DMS 273 (cell line): Measurements from ENCODE around the gene RASGRF1.
A peak's percentile ranks its signal among the peaks of the same experiment; 100 is the strongest.
"Not testable (repeated sequence)": the region's sequence is repeated elsewhere in the genome, so short reads cannot be mapped to it uniquely, and the experiment has no call there.

ENCODE experiments used
- DNase-seq: peaks from one replicate; lab custom pipeline; 2025; ENCODE audit not compliant: unreplicated experiment; lab: John Stamatoyannopoulos, UW

Gene RASGRF1

DNA sequence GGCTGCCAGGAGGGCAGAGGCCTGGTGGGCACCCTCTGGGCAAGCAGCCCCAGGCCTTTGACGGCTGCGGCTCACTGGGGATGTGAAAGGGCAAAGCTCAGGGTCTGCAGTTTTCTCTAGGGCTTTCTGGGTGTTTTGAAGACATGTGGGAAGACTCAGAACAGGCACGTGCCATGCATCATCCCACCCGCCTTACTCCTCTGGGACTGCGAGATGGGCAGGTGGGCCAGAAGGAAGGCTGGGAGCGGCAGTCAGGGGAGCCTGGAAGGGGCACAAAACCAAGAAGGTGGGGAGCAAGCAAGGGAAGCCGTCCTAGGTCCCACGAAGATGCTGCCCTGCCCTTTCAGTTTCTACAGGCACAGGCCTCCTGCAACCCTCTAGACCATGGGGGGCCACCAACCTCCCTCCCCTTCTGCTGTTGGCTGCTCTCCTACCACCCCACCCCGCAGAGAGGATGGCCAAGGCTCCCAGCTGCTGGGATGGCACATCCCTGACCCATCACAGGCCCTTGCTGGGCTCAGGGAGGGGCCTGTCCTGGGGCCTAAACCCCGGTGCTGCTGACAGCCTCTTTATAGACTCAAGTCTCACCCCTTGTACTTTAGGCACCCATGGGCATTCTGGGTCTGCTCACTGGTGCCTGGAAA is 73.9 kb downstream of the RASGRF1 start:
- DNase-seq: no peak

DNA sequence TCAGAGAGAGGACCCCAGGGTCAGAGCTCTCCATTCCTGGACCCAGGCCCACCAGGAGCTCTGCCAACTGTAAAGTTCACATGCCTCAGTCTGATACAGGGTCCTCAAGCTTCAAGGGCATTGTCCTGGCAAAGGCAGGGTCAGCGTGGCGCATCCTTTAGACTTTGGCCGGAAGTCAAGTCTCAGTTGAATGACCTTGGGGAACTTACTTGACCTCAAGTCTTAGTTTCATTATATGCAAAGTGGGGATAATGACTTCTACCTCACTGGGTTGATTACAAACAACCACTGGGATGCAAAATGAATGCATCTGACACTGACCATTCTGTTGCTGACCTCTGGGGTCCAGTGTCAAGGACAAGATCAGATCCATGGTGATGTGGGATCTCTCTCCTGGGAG is 75.2 kb downstream of the RASGRF1 start:
- DNase-seq: no peak

DNA sequence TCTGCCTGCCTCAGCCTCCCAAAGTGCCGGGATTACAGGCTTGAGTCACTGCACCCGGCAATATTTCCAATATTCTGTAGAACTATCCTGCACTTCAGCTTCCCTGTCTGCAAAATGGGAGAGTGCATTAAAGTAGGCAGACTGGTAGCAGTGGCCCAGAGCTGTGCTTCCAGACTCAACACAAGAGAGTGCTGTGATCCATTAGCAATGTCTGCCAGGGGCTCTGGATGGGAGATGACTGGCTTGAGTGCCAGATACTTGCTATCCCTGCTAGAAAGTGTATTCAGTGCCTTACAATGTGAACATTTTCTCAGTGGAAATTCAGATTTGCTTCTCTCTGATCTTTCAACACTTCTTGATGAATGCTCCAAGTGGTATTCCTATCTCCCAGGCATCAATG is 80.3 kb downstream of the RASGRF1 start:
- no peak for DNase-seq

DNA sequence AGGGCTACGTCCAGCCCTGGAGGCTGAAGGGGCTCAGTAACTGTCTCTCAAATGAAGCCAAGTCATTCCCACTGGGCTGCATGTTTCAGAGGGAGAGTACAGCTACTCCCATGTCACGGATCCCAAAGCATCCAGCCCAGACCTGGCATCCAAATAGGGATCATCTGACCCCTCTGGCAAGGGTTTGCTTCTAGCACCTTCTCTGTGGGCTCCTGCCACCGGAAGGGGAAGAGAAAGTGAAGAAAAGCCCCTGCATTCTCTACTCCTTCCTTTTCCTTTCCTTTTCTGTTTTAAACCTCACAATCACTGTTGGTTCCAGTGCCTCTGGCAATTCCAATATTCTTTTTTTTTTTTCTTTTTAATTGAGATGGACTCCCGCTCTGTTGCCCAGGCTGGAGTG is 81.2 kb downstream of the RASGRF1 start:
- DNase-seq: no peak

DNA sequence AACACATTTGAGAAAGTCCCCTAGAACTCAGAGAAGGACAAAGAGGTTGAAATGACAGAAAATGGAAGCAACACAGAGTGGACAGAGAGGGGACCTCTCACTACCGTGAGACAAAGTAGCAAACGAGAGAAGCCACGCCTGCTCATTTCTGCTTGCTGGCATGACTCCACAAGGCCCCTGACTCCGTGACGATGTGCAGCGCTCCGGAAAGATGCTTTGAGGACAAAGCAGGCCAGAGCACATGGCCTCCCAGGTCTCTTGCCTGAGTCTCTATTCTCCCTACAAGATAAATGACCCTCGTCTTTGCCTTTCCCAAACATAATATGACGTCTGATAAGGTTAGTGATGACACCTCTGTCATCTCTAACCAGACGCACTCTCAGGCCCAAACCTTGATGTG is 81.9 kb downstream of the RASGRF1 start:
- DNase-seq: no peak

DNA sequence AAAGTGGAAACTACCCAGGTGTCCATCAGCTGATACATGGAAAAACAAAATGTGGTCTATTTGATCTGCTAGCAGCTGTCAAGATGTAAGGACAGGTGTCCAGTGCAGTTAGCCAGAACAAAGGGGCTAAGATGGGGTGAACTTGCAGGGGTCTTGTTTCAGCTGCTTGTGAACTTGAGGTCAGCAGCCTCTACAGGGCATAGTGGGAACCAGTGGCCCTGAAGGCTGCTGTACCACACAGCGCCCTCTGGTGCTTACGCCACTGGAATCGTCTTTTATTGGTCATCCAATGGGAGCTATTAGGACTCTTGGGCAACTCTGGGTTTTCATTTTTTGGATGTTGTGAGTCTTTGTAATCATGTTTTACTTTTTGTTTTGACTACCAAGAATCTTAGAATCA is 83.5 kb downstream of the RASGRF1 start:
- DNase-seq: peak; percentile 42

DNA sequence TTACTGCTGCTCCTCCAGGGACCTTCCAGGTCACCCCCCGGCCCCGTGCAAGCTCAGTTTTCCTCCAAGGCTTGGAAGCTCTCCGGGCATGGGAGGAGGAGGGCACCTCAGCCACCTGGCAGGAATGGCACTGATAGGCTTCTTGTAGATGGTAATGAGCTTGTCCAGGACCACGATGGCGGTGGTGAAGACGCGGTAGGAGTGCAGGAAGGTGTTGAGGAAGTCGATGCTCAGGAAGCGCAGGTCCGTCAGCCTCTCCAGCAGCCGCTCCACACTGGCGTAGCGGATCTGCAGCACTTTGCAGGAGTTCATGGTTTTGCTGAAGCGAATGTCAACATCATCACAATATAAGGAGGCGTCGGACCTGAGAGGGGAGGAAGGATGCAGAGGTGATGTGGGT is 84.5 kb downstream of the RASGRF1 start:
- no peak for DNase-seq

DNA sequence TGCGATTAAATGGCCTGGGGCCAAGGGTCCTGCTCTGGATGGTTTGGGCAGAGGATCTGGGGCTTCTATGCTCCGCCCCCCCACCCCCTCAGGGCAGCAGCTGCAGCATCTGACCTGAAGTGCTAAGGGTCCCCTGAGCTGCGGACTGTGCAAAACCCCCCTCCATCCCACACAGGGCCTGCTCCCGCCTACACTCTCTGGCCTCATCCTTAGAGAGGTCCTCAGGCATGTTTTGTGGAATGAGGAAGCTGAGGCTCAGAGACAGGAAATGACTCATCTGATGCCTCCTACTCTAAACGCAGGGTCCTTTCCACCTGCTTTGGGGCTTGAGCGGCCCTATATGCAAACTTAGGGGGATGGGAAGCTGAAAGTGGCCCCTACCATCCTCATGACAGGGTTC is 86.2 kb downstream of the RASGRF1 start:
- DNase-seq: no peak

DNA sequence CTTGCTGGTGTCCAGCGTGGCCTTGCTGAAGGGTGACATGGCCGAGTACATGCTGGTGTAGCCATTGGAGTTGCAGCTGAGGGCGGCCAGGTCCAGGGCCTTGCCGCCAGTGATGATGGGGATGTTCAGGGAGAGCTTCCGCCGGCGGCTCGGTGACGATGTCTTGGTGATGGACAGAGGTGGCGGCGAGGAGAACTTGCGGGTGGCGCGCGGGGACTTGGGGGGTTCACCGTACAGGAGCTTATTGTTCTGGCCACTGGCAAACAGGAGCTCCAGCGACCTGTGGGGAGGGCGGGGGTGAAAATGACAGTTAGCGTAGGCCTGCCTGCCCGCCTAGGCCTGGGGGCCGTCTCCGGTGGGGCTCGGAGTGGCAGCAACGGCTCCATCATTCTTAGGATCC is 86.7 kb downstream of the RASGRF1 start:
- no peak for DNase-seq

DNA sequence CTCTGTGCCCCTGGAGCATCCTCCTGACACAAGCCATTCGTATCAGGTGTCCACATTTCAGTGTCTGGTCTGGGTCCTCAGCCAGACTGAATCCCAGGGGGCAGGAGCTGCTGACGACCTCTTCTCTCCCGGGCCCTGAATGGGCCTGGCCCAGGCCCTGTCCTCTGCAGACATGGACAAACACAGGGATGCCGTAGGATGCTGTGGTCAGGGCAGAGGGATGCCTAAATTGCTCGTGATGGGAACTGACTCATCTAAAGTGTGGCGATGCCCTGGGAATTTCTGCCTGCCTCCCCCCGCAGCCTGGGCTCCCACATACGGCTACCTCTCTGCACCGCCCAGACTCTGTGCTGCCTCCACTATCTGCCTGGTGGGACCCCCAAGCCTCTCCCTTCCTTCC is 87.3 kb downstream of the RASGRF1 start:
- DNase-seq: no peak

DNA sequence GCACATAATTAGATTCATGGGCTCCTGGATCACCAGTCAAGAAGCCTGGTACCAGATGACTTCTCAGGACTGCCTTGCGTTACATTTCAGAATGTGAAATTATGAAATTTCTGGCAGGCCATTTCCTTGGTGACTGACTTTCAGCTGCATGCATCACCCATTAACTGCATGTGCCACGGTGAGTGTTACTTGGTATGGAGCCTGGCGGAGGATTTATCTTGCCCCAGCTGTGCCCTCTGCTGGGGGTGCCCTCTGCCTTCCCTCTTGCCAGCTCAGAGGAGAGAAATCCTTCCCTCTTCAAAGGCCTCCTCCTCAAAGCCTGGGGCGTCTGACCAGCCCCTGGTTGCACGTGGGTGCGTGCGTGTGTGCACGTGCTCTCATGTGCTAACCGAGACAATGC is 88.0 kb downstream of the RASGRF1 start:
- no peak for DNase-seq

DNA sequence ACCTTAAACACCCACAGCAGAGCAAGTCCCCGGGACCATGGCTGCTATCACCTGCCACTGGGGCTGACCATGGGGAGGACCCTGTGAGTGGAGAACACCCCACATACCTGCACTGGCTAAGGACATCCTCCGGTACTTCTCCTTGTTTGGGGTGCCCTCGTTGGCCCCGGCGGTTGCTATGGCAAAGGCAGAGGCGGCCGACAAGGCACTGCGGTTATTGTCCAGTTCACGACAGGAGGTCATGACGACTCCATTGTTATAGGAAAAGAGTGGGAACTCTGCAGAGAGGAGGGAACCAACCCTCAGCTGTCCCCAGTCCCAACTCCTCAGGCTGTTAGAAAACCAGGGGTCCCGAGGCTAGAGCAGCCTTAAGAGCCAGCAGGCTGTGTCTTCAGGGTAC is 90.9 kb downstream of the RASGRF1 start:
- DNase-seq: no peak

DNA sequence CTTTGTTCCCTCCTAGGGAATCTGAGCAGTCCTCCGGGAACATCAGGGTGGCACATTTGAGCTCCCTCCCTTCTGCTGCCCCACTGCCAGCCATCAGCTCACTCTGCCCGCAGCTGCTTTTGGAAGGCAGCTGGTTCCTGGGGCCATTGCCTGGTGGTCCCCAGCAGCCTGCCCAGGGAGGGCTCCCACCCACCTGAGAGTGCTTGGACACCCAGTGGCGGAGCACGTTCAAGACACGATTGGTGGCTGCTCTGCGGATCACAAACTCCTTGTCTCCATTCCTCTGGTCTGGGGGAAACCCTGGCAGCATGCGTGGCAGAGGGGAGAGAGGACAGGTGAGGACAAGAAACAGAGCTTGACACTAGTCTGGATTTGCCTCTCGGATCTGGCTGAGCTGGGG is 92.1 kb downstream of the RASGRF1 start:
- DNase-seq: no peak

DNA sequence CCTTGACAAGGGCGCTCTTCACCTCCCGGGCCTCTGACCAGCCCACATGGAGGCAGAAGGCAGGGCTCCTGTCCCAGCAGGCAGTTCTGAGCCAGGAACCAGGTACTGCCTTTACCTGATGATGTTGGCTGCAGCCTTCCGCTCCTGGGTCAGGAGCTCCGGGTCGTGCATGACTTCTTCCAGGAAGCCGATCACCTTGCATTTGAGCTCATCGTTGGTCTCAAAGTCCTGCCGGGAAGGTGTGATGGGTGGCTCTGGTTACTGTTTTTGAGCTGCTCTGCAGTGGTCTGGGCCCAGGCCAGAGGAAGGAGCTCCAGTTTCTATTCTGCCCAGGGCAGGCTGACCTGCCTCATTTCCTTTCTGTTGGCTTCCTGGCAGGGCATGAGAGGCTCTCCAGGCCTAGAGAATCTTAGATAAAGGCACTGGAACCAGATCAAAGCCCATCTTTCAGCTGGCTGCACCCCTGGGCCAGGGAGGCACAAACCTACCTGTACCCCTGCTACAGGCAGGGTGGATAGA is 92.5 kb downstream of the RASGRF1 start:
- DNase-seq: no peak

DNA sequence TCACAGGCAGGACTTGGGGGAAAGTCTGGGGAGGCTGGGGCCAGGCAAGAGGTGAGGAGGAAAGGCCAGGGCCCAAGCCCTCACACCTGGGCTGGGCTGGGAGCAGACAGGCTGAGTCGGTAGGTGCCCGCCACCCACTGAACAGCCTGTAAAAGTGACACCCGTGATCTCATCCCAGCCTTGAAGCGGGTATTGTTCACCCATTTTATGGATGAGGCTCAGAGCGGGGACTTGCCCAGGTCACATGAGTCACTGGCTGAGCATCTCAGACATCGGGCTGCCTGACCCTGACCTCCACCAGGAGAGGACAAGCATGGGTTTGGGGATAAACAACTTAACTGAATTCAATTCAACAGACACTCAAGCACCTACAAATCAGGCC is 93.7 kb downstream of the RASGRF1 start:
- no peak for DNase-seq

DNA sequence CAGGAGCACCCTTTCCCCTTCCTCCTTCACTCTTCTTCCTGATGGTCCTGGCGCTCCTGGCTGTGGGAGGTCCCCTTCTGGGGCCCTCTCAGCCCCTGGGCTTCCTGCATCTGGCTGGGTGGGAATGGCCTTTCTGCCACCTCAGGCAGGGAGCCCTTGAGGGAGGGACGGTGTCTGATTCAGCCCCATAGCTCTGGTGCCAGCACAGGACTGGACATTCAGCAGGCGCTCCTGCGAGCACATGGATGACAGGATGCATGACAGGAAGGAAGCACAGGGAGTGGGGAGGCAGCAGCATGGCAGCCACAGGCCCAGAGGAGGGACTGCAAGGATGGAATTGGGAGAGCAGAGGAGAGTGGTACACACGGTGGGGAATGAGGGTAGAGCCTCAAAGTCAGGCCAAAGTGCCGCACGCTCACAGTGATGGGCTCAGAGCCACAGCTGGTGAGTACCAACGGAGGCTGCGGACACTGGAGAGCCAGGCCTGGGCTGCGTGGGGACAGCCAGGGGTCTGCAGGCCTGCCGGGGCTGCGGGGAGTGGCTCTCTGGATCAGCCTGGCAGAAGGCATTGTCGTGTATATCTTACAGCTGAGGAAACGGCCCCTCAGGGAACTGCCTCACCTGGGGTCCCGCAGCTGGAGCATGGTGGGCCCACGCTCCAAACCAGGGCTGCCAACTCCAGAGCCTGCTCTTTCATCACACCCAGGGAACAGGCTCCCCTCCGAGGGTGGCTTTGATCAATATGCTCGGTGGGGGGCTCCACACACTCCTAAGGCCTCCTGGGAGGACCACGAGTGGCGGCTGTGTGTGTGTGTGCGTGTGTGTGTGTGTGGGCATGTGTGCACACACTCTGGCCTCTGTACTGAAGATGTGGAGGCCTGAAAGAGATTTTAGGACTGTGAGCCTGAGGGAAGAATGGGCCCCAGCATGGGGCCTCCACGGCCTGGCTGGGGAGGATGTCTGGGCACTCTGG is 94.4 kb downstream of the RASGRF1 start:
- no peak for DNase-seq

DNA sequence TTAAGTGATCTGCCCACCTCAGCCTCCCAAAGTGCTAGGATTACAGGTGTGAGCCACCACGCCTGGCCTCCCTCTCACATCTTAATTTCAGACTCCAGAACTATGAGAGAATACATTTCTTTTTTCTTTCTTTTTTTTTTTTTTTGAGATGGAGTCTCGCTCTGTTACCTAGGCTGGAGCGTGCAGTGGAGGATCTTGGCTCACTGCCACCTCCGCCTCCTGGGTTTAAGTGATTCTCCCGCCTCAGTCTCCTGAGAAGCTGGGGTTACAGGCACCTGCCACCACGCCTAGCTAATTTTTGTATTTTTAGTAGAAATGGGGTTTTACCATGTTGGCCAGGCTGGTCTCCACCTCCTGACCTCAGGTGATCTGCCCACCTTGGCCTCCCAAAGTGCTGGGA is 95.4 kb downstream of the RASGRF1 start:
- not testable (repeated sequence) for DNase-seq

DNA sequence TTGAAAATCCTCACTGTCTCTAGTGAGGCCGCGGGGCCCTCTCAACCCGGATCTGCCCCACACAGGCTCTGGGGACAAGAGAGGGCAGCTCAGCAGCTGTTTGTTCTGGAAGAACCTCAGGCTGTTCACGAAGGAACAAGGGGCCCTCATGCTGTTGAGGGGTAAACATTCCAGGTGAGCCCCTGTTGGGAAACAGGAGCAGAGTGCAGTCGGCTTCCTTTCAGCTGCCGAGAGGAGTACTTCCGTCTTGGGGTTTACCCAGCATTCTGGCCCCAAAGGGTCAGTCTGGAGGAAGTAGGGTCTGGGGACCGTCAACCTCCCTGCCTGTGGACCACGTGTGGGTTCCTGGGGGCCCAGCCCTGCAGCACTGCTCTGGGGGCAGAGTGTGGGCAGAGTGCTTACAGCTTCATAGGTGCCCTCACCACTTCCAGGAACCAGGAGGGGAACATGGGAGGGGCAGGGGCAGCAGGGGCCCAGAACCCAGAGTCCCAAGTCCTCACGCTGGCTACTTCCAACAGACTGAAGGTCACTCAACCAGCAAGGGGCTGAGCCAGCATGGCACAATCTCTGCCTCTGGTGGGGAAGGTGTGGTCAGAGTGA is 96.5 kb downstream of the RASGRF1 start:
- no peak for DNase-seq

DNA sequence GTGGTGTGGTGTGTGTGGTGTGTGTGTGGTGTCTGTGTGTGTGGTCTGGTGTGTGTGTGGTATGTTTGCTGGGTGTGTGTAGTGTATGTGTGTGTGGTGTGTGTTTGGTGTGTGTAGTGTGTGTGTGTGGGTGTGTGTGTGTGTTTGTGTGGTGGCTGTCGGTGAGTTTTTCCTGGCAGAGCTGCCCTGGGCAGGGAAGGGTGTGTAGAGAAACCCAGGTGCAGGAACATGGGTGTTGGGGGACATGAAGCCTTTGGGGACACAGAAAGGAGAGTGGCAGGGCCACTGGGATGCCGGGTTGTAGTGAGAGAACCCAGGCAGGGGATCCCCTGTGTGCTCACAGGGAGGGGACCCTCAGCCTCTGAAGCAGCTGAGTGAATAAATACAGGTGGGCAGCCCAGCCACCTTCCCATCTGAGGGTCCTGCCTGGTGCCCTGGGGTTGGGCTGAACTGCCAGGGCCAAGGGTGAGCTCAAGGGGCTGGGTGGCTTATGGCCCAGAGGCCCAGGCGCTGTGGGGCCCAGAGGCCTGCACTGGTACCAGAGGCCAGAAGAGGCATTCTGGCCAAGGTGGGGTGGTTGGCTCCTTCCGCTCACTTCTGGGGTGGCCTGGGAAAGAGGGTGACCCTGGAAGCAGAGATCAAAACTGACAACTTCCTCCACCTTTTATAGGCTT is 97.2 kb downstream of the RASGRF1 start:
- no peak for DNase-seq

DNA sequence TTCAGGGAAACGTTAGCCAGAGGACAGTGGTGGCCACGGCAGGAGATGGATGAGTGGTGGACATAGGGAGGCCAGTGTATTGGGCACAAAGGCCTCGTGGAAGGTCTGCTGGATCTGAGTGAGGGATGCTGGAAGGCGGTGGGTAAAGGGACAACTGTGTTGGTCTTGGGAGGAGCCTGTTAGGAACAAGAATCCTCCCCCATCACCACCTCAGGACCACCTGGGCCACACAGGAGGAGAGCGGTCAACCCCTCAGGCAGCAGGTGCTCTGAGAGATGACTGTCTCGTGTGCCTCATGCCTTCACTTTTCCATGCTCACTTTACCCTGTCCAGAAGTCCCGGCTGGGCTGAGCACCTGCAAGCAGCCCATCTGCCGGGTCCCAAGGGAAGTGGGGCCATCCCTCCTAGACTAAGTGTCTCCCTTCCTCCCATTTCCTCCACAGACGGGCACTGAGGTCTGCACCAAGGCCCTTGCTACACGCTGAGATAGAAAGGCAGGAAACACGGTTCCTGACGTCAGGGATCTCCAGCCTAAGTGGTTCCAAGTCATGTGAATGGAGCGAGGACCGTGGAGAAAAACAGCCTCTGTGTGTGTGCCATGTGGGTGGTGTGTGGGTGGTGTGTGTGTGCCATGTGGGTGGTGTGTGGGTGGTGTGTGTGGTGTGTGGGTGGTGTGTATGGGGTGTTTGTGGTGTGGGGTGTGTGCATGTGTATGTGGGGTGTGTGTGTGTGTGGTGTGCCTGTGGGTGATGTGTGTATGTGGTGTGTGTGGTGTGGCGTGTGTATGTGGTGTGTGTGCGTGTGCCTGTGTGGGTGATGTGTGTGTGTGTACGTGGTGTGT is 97.9 kb downstream of the RASGRF1 start:
- DNase-seq: no peak
